K562 (cell line): ENCODE results near the gene ANKZF1. TPM values are rescaled to one million over a fixed set of nuclear protein-coding genes. Genes with fewer than 3 reads are reported as not detected.
A peak's percentile ranks its signal among the peaks of the same experiment; 100 is the strongest.

ENCODE experiments used
- ATAC-seq: fragments of 200-7000 bp; cut with Tn5 transposase; 3 replicates; pipeline ENCODE4 v1.9.1; 2020; ENCODE audit warnings: moderate library complexity
- BruUV-seq: library from RNA; stranded (reverse); fragments of 400-500 nt; replicated peaks from 2 replicates; lab custom pipeline; 2021; lab: Mats Ljungman, UMichigan
- CTCF ChIA-PET: fragments of 300-600 bp; formaldehyde crosslinking; extraction: SDS; loops from one replicate; lab custom pipeline; 2021; ENCODE audit warnings: low intra/inter-chr PET ratio; lab: Yijun Ruan, JAX
- POLR2A ChIA-PET: fragments of 300-600, 350-650 bp; sonication (Branson Sonifier 250); formaldehyde crosslinking; extraction: SDS; loops from one replicate; lab custom pipeline; 2021; ENCODE audit warnings: antibody characterized with exemption, inconsistent platforms; lab: Yijun Ruan, JAX
- DNase-seq, 4 experiments: peaks; one replicate each; pipeline versions ENCODE4 v3.0.0 to v3.0.0-alpha.2; 2011 to 2018; ENCODE audit warnings: low spot score in 3 of 4, mixed read lengths in 3 of 4; ENCODE audit errors: extremely low read depth in 1 of 4
- FAIRE-seq: peaks from 2 replicates; lab custom pipeline; 2011; peaks lifted over from hg19 to GRCh38; lab: Jason Lieb, UNC
- H2AFZ ChIP-seq: 2 replicates; pipeline ENCODE4 v1.6.0; 2011; ENCODE audit warnings: low read depth, low read length, control low read depth, inconsistent platforms
- H3K27ac ChIP-seq: fragments of 200-600 bp; 3 replicates; pipeline ENCODE4 v1.8.0; 2011; ENCODE audit warnings: low read depth, mild to moderate bottlenecking, control low read depth, inconsistent platforms, low read length, moderate library complexity, mixed read lengths; ENCODE audit errors: extremely low read depth
- H3K27me3 ChIP-seq, 2 experiments: fragments of 300-600 bp in 1 of 2; 2 replicates in 1 of 2; 3 replicates in 1 of 2; pipeline versions ENCODE4 v1.6.0 to v1.8.0; 2011; ENCODE audit warnings: inconsistent platforms in 2 of 2, low read length in 2 of 2, mild to moderate bottlenecking in 1 of 2, mixed read lengths in 1 of 2, moderate library complexity in 1 of 2; ENCODE audit not compliant: control insufficient read depth in 2 of 2, insufficient read depth in 2 of 2
- H3K36me3 ChIP-seq: fragments of 300-600 bp; 3 replicates; pipeline ENCODE4 v1.8.0; 2011; ENCODE audit warnings: mild to moderate bottlenecking, low read length, inconsistent platforms; ENCODE audit not compliant: control insufficient read depth, insufficient read depth
- H3K4me1 ChIP-seq, 2 experiments: fragments of 200-600 bp in 1 of 2; replicated peaks in 1 of 2; 2 replicates in 1 of 2; 3 replicates in 1 of 2; pipeline versions ENCODE4 v1.5.1 to v1.8.0; 2011; ENCODE audit warnings: inconsistent platforms in 2 of 2, low read length in 2 of 2, mild to moderate bottlenecking in 1 of 2, mixed read lengths in 1 of 2, moderate library complexity in 1 of 2; ENCODE audit not compliant: control insufficient read depth in 2 of 2, insufficient read depth in 2 of 2
- H3K4me2 ChIP-seq: 2 replicates; pipeline ENCODE4 v1.6.1; 2011; ENCODE audit warnings: low read length, control low read depth, inconsistent platforms, mixed read lengths; ENCODE audit not compliant: insufficient read depth
- H3K4me3 ChIP-seq: fragments of 200-600 bp; sonication (generic), shearing (Covaris generic); 2 replicates; pipeline ENCODE4 v1.5.1; 2016; ENCODE audit warnings: control low read depth, inconsistent platforms
- H3K79me2 ChIP-seq: fragments of 200-600 bp; 3 replicates; pipeline ENCODE4 v1.8.0; 2011; ENCODE audit warnings: low read length, inconsistent platforms; ENCODE audit not compliant: control insufficient read depth, insufficient read depth
- H3K9ac ChIP-seq, 2 experiments: 2 replicates each; pipeline versions ENCODE4 v1.6.0 to v1.6.1; 2011; ENCODE audit warnings: low read depth in 2 of 2, low read length in 2 of 2, control low read depth in 1 of 2, inconsistent platforms in 1 of 2, mild to moderate bottlenecking in 1 of 2, mixed read lengths in 1 of 2; ENCODE audit not compliant: insufficient read depth in 1 of 2
- H3K9me1 ChIP-seq: one replicate; pipeline ENCODE4 v1.6.0; 2011; ENCODE audit warnings: inconsistent platforms, mild to moderate bottlenecking, low read length, moderate library complexity; ENCODE audit not compliant: control insufficient read depth, insufficient read depth
- H3K9me3 ChIP-seq: replicated peaks from 2 replicates; pipeline ENCODE4 v1.5.1; 2011; ENCODE audit warnings: low read depth, low read length, inconsistent platforms; ENCODE audit not compliant: control insufficient read depth, insufficient read depth
- H4K20me1 ChIP-seq: replicated peaks from 2 replicates; pipeline ENCODE4 v1.6.1; 2011; ENCODE audit warnings: low read length, inconsistent platforms, mixed read lengths; ENCODE audit not compliant: control insufficient read depth, insufficient read depth
- CREM ChIP-seq: IDR thresholded peaks from 2 replicates; pipeline ENCODE4 v1.6.1; 2014; ENCODE audit warnings: antibody characterized with exemption, low read depth
- FOXP1 ChIP-seq: sonication (generic); formaldehyde crosslinking; IDR thresholded peaks from 2 replicates; pipeline ENCODE4 v1.8.0; 2022; ENCODE audit warnings: mild to moderate bottlenecking, missing genetic modification reagents
- IFI16 ChIP-seq: fragments of 250-450 bp; sonication (Bioruptor Pico); IDR thresholded peaks from 2 replicates; pipeline ENCODE4 v2.1.2; 2022; ENCODE audit warnings: mild to moderate bottlenecking, inconsistent platforms
- KDM2B ChIP-seq: fragments of 250-450 bp; sonication (Bioruptor Pico); IDR thresholded peaks from 2 replicates; pipeline ENCODE4 v1.8.0; 2021; ENCODE audit warnings: mild to moderate bottlenecking, moderate library complexity
- MEF2A ChIP-seq: IDR thresholded peaks from 2 replicates; pipeline ENCODE4 v1.6.1; 2011; ENCODE audit warnings: low read depth, mild to moderate bottlenecking, low read length, moderate library complexity; ENCODE audit not compliant: control insufficient read depth
- MEIS2 ChIP-seq: fragments of 450-650 bp; IDR thresholded peaks from 2 replicates; pipeline ENCODE4 v1.6.1; 2014; ENCODE audit warnings: mild to moderate bottlenecking; ENCODE audit not compliant: partially characterized antibody
- NFRKB ChIP-seq: fragments of 450-650 bp; IDR thresholded peaks from 2 replicates; pipeline ENCODE4 v1.6.1; 2016; ENCODE audit warnings: low read depth
- PHF8 ChIP-seq: fragments of 200-600 bp; sonication (generic); IDR thresholded peaks from 2 replicates; pipeline ENCODE4 v1.6.1; 2012; ENCODE audit warnings: mixed run types, mild to moderate bottlenecking, inconsistent platforms, low read length, moderate library complexity, borderline replicate concordance
- POLR2AphosphoS2 ChIP-seq: IDR thresholded peaks from 2 replicates; pipeline ENCODE4 v1.6.1; 2012; ENCODE audit warnings: low read length, improper control_type of control experiment
- POLR3A ChIP-seq: IDR thresholded peaks from 2 replicates; pipeline ENCODE4 v1.6.1; 2011; ENCODE audit warnings: borderline replicate concordance, mild to moderate bottlenecking, moderate library complexity; ENCODE audit not compliant: insufficient read length, insufficient read depth; ENCODE audit errors: extremely low read depth
- RBM34 ChIP-seq: fragments of 200-400 bp; formaldehyde crosslinking; IDR thresholded peaks from 2 replicates; pipeline ENCODE4 v1.6.1; 2018; ENCODE audit warnings: low read length, borderline replicate concordance; ENCODE audit not compliant: insufficient read depth
- SMARCB1 ChIP-seq: IDR thresholded peaks from 2 replicates; pipeline ENCODE4 v1.6.1; 2011; ENCODE audit warnings: improper control_type of control experiment, low read depth; ENCODE audit not compliant: insufficient read length
- ZBTB34 ChIP-seq: fragments of 250-450 bp; sonication (Bioruptor Pico); IDR thresholded peaks from 2 replicates; pipeline ENCODE4 v1.8.0; 2021; ENCODE audit warnings: mild to moderate bottlenecking, moderate library complexity
- ZBTB5 ChIP-seq: fragments of 450-650 bp; IDR thresholded peaks from 2 replicates; pipeline ENCODE4 v1.6.1; 2017; ENCODE audit warnings: antibody characterized with exemption
- ZBTB8A ChIP-seq: fragments of 450-650 bp; IDR thresholded peaks from 2 replicates; pipeline ENCODE4 v1.6.1; 2018; ENCODE audit warnings: mild to moderate bottlenecking, moderate library complexity; ENCODE audit not compliant: partially characterized antibody
- ZNF146 ChIP-seq: IDR thresholded peaks from one replicate; pipeline ENCODE4 v1.6.1; 2018; ENCODE audit warnings: missing compliant biosample characterization; ENCODE audit not compliant: unreplicated experiment
- ZNF282 ChIP-seq: sonication (generic); formaldehyde crosslinking; IDR thresholded peaks from 2 replicates; pipeline ENCODE4 v1.8.1; 2023; ENCODE audit warnings: missing genetic modification reagents
- ZNF561 ChIP-seq: fragments of 450-650 bp; formaldehyde crosslinking; conservative IDR thresholded peaks from 2 replicates; pipeline ENCODE4 v1.4.0; 2020; ENCODE audit warnings: mild to moderate bottlenecking, moderate library complexity
- WGBS: fragments of 100-300 bp; shearing (Covaris generic); methylation state at CpG from one replicate; pipeline ENCODE4 v1.1.6; 2016; ENCODE audit warnings: low coverage, mixed read lengths; ENCODE audit not compliant: insufficient coverage; ENCODE audit errors: missing lambda C conversion rate; 5-methylcytosine and 5-hydroxymethylcytosine counted together
- in situ Hi-C: fragments of 300-500 bp; cut with MboI; formaldehyde crosslinking; loops from 4 replicates; pipeline ENCODE4 v1.15.0; 2018; ENCODE audit warnings: inconsistent platforms, mixed read lengths
- intact Hi-C: fragments of 100-400 bp; cut with micrococcal nuclease; formaldehyde crosslinking; loops from 2 replicates; pipeline ENCODE4 v1.14.2; 2022
- polyA plus RNA-seq, 8 experiments: library from polyadenylated mRNA; depleted of rRNA in 4 of 8; stranded (reverse) in 5 of 8; unstranded in 3 of 8; fragments of >200 nt; fragmentation: Nextera tagmentation in 2 of 8; fragmentation: Illumina TruSeq in 1 of 8; extraction: Ambion mirVana in 2 of 8; extraction: Trizol in 1 of 8; gene quantifications; 2 replicates each; pipeline versions ENCODE4 v1.2.1 to v1.2.3, GENCODE V29; 2011 to 2014; ENCODE audit warnings: inconsistent platforms in 1 of 8, missing spikeins in 1 of 8
- total RNA-seq, 7 experiments: library from RNA; depleted of rRNA in 6 of 7; stranded (reverse); fragments of >200 nt in 6 of 7; fragmentation: Illumina TruSeq in 2 of 7; extraction: Trizol in 2 of 7; gene quantifications; 2 replicates each; pipeline versions ENCODE4 v1.2.1 to v1.2.3, GENCODE V29; 2011 to 2021; ENCODE audit warnings: low replicate concordance in 1 of 7

Gene ANKZF1
- total and polyA plus RNA-seq, 9 of the 15 experiments (the other 6 are each of a cell fraction or from before 2014, with no cell fraction given) = 3.1 to 60.6 (median 31.0) TPM

DNA sequence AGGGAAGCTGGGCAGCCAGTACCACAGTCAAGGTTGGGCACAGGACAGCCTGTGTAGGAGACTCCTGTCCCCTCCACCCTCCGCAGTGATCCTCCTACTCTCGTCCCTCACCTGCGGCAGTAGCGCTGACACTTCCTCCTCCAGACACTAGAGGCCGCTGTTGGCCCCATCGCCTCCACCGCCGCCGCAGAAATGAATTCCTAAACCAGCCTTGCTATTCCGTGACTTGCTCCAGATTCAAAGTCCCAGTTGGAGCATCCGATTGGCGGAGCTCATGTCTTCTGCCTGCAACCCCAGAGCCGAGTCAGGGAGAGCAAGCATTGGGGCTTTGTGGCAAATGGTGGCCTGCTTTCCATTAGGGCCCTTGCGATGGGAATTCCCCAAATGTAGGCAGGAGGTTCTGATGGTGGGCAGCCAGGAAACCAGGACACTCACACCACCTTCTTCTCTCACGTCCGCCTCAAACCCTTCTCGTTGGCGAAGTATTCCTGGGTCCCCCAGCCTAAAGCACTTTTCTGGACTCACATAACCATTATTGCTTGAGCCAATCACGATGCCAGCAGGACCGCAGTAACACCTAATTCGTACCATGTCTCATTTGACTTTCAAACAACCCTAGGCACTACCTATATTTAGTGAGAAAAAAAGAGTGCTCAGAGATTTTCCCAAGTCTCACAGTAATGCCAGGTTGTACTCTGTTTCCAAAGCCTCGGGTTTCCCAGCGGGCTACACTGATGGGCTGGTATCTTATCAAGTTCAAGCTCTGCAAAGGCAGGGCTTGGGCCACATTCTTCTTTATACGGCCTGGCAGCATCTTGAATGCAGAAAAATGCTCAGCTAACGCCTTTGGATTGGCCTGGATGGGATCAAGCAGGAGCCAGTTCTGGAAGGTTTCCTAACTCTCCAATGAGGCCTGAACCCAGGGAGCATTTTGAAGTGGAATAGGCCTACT, 48.4 kb downstream of the ANKZF1 start:
- Histone ChIP-seq H3K9ac (peak overlapping the region; percentile 80 to 84), H3K27me3 (no peaks in the 10 kb centered on the region), H3K4me1 (peaks cover 42 to 54% of the 10 kb centered on the region in 2 experiments), H3K27ac (peak overlapping the region; percentile 87), H3K9me1 (peaks cover 5% of the 10 kb centered on the region), H3K4me2 (peak overlapping the region; percentile 74), H3K79me2 (no peaks in the 10 kb centered on the region), H2AFZ (peak overlapping the region; percentile 96), H3K9me3 (no peaks in the 10 kb centered on the region), H3K4me3 (peak overlapping the region; percentile 32), H3K36me3 (no peaks in the 10 kb centered on the region), H4K20me1 (no peaks in the 10 kb centered on the region)
- POLR2A ChIA-PET = interaction anchor here (0.7 to 1.6 kb wide), 7 partner anchors 15 to 144 kb away, joined by 3 to 8 read pairs (median 5); partner anchors contain the start of genes CNPPD1, TUBA4A and TUBA4B
- peak; percentile 82 for FAIRE-seq
- no TSS peak for BruUV-seq
- CTCF ChIA-PET = interaction anchor here (4.3 kb wide), 1 partner anchor 17 kb away, joined by 28 read pairs; no protein-coding TSS in a partner anchor
- peak; percentile 26 for ATAC-seq
- peak; percentile 61 to 81 (median 64) for DNase-seq
- intact Hi-C loops = loop anchor here (2.0 to 5.0 kb wide), 2 partner anchors 25 to 319 kb away; partner anchors contain the start of genes STK11IP, TUBA4A and TUBA4B
- in situ Hi-C loops = no loop called here
- WGBS = 24% methylated on average over 19 of the region's 25 CpGs
- TF ChIP-seq ZNF282 (CRISPR knock-in tag) (no peak), NFRKB (0 out of 2 replicates have a peak, but pooled peaks have one; percentile 18), KDM2B (CRISPR knock-in tag) (no peak), POLR3A (no peak), POLR2AphosphoS2 (no peak), MEIS2 (peak; percentile 2), ZBTB8A (no peak), ZBTB5 (no peak), SMARCB1 (no peak), ZBTB34 (CRISPR knock-in tag) (no peak), IFI16 (CRISPR knock-in tag) (no peak), ZNF561 (CRISPR knock-in tag) (no peak), CREM (peak; percentile 49), ZNF146 (no peak), PHF8 (no peak), MEF2A (no peak), RBM34 (no peak), FOXP1 (CRISPR knock-in tag) (no peak)
